ENCODE data around the gene KANK2.

DNA sequence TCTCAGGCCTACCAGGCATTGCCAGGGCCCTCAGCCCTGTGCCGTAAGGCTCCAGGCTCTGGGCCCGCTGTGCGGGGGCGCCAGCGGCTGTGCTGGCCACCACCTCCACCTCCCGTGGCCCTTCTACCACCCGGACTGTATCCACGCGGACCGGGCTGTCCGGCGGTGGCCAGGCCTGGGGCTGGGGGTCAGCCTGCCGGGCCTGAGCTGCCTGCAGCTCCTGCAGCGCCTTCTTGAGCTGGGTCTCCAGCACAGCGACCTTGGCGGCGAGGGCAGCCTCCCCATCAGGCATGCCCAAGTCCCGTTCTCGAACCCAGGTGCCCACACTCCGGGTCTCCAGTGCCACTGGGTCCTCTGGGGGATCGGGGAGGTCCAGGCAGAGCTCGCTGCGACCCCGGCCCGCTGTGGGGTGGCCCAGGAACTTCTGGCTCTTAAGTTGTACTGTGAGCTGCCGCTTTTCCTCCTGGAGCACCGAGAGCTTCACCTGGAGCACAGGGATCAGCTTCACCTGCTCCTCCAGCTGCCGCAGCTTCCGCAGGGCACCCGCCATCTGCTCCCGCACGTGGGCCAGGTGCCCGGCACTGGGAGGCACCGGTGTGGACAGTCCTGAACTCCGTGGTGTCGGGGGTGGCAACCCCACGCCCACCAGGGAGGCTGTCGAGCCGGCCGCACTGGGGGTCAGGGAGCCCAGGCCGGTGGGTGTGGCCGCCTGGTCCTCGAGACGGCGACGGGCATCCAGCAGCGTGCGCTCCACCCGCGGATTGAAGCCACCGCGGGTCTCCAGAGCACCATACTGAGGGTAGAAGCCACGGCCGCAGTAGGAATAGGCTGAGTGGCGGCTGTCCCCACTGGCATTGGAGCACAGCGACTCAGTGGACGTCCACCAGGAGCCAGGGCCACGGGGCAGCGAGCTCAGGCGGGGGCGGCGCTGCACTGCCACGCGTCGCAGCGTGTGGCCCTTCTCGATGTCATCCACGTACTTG is 4.1 kb downstream of the KANK2 start:
- TF ChIP-seq GATA2 (IDR thresholded peaks at IDR 0.05; ENCODE audit: low read depth, low read length) (no peak), GATA3 (IDR thresholded peaks at IDR 0.05; ENCODE audit: low read depth, low read length) (no peak)

Measured in SH-SY5Y (cell line).